NCI-H187 (cell line): ENCODE data around the gene DSCAML1.

Source experiments
- DNase-seq, 2 experiments: peaks; one replicate each; lab custom pipeline; 2025; lab: John Stamatoyannopoulos, UW

The DSCAML1 gene

GRCh38 chr11:117427356-117427874, 369.6 kb downstream of the DSCAML1 start:
- DNase-seq: no peak

GRCh38 chr11:117426941-117427340, 370.1 kb downstream of the DSCAML1 start:
- no peak for DNase-seq

- peak; percentile 15 to 55 for DNase-seq
Observed at GRCh38 chr11:117426297-117426685, 370.7 kb downstream of the DSCAML1 start.

GRCh38 chr11:117425679-117426296, 371.2 kb downstream of the DSCAML1 start:
- no peak for DNase-seq

GRCh38 chr11:117424781-117425180, 372.2 kb downstream of the DSCAML1 start:
- no peak for DNase-seq

GRCh38 chr11:117423046-117423575, 373.9 kb downstream of the DSCAML1 start:
- no peak for DNase-seq

- DNase-seq: no peak
Observed at GRCh38 chr11:117421476-117421875, 375.5 kb downstream of the DSCAML1 start.

- DNase-seq: no peak
Observed at GRCh38 chr11:117421041-117421440, 376.0 kb downstream of the DSCAML1 start.

GRCh38 chr11:117420598-117420997, 376.4 kb downstream of the DSCAML1 start:
- DNase-seq: no peak

GRCh38 chr11:117420143-117420485, 376.9 kb downstream of the DSCAML1 start:
- DNase-seq: no peak

GRCh38 chr11:117419482-117420142, 377.4 kb downstream of the DSCAML1 start:
- no peak for DNase-seq

- no peak for DNase-seq
Observed at GRCh38 chr11:117418737-117419481, 378.1 kb downstream of the DSCAML1 start.

GRCh38 chr11:117417856-117418255, 379.2 kb downstream of the DSCAML1 start:
- no peak for DNase-seq

- DNase-seq: no peak
Observed at GRCh38 chr11:117417342-117417741, 379.7 kb downstream of the DSCAML1 start.

GRCh38 chr11:117415358-117415896, 381.6 kb downstream of the DSCAML1 start:
- no peak for DNase-seq

GRCh38 chr11:117414724-117415123, 382.3 kb downstream of the DSCAML1 start:
- DNase-seq: no peak

- no peak for DNase-seq
Observed at GRCh38 chr11:117413616-117414015, 383.4 kb downstream of the DSCAML1 start.

- DNase-seq: no peak
Observed at GRCh38 chr11:117412653-117413275, 384.3 kb downstream of the DSCAML1 start.

GRCh38 chr11:117412176-117412575, 384.8 kb downstream of the DSCAML1 start:
- DNase-seq: no peak

GRCh38 chr11:117411736-117412135, 385.3 kb downstream of the DSCAML1 start:
- DNase-seq: no peak

- DNase-seq: no peak
Observed at GRCh38 chr11:117410861-117411710, 385.9 kb downstream of the DSCAML1 start.
